ENCODE measurements around the gene SMIM1. TPM values are rescaled to one million over a fixed set of nuclear protein-coding genes. Genes with fewer than 3 reads are reported as not detected.

The SMIM1 gene
- total RNA-seq, 1 experiment from 2014 or later: 5.5 TPM

DNA sequence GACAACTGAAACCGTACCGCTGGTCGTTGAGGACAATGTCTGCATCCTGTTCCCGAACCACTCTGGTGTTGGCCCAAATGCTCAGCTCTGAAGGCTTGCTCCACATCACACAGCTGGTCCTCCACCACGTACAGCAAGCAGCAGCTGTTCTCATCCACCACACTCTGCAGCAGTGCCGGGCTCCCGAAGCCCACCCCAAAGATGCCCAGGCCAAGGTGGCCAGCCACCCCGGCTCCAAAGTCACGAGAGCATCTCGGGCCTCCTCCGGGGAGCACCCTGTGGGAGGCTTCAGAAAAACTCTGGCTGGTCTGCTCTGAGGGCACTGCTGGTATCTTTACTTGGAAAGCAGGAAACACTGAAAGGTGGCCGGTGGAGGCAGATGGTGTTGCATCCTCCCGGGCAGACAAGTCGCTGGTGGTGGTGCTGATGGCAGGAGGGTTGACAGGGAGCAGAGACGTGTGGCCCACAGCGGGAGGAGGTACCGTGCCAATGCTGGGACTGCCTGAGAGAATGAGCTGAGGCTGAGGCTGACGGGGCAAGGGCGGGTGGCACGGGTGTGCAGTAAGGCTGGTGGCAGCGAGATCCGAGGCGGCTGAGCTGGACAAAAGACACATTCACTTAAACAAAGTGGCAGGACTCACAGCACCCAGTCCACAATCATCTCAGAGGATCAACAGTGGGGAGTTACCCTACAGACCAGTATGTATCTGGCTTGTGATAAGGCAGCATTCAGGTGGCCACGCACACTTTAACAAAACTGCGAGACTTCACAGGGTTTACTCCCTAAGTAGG is 26.8 kb upstream of the SMIM1 start:
- RAD21 ChIA-PET (ENCODE audit: low non-redundant PET in 1 of 2, low total read pairs in 2 of 2, uncharacterized antibody in 2 of 2, unreplicated experiment in 2 of 2): no interaction called here
- TF ChIP-seq, protein P1, sequence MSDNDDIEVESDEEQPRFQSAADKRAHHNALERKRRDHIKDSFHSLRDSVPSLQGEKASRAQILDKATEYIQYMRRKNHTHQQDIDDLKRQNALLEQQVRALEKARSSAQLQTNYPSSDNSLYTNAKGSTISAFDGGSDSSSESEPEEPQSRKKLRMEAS (IDR thresholded peaks at IDR 0.05): no peak
- no peak for TF ChIP-seq ELF1 (IDR thresholded peaks at IDR 0.05; ENCODE audit: borderline replicate concordance, low read depth)
- no peak for TF ChIP-seq POLR2AphosphoS5 (IDR thresholded peaks at IDR 0.05; ENCODE audit: low read depth, low read length)
- TF ChIP-seq REST (IDR thresholded peaks at IDR 0.05; ENCODE audit: low read depth): no peak
- no peak for TF ChIP-seq EZH2 (IDR thresholded peaks at IDR 0.05)
- TF ChIP-seq, protein P2, sequence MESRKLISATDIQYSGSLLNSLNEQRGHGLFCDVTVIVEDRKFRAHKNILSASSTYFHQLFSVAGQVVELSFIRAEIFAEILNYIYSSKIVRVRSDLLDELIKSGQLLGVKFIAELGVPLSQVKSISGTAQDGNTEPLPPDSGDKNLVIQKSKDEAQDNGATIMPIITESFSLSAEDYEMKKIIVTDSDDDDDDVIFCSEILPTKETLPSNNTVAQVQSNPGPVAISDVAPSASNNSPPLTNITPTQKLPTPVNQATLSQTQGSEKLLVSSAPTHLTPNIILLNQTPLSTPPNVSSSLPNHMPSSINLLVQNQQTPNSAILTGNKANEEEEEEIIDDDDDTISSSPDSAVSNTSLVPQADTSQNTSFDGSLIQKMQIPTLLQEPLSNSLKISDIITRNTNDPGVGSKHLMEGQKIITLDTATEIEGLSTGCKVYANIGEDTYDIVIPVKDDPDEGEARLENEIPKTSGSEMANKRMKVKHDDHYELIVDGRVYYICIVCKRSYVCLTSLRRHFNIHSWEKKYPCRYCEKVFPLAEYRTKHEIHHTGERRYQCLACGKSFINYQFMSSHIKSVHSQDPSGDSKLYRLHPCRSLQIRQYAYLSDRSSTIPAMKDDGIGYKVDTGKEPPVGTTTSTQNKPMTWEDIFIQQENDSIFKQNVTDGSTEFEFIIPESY (IDR thresholded peaks at IDR 0.05; ENCODE audit: extremely low read depth, insufficient replicate concordance, low read length): no peak
- no peak for TF ChIP-seq YY1 (IDR thresholded peaks at IDR 0.05; ENCODE audit: extremely low read depth, insufficient replicate concordance, low read depth, low read length)
- TF ChIP-seq JUND (IDR thresholded peaks at IDR 0.05): no peak
- no peak for TF ChIP-seq RAD21 (IDR thresholded peaks at IDR 0.05; ENCODE audit: low read depth)
- TF ChIP-seq CEBPB (IDR thresholded peaks at IDR 0.05; ENCODE audit: low read depth): no peak
- TF ChIP-seq ZFX (IDR thresholded peaks at IDR 0.05): no peak
- TF ChIP-seq SIN3A (IDR thresholded peaks at IDR 0.05; ENCODE audit: low read depth): no peak
- no peak for TF ChIP-seq EZH2phosphoT487 (IDR thresholded peaks at IDR 0.05; ENCODE audit: borderline replicate concordance)
- H3K27me3 ChIP-seq (ENCODE audit: insufficient read depth, low read length): peaks cover 5% of the 10 kb centered on the region
- H3K4me3 ChIP-seq (replicated peaks in 1 of 2; ENCODE audit: low read depth in 1 of 2, low read length in 2 of 2): no peak overlapping the region
- no peak for DNase-seq (ENCODE audit: low read depth, low spot score)
- H3K4me1 ChIP-seq (ENCODE audit: control insufficient read depth in 1 of 2, insufficient read depth in 2 of 2, low read length in 2 of 2): no peaks in the 10 kb centered on the region
- H3K79me2 ChIP-seq (ENCODE audit: insufficient read depth, low read length): no peaks in the 10 kb centered on the region
- H2AFZ ChIP-seq (ENCODE audit: low read depth, low read length, poor library complexity, severe bottlenecking): no peak overlapping the region
- intact Hi-C loops (cut with micrococcal nuclease): no loop called here
- no peak overlapping the region for H3K9ac ChIP-seq (ENCODE audit: low read length)
- no peaks in the 10 kb centered on the region for H3K9me2 ChIP-seq (ENCODE audit: insufficient read depth)
- BruUV-seq (replicated peaks): no TSS peak
- CTCF ChIA-PET: no interaction called here
- no peaks in the 10 kb centered on the region for H3K9me3 ChIP-seq (ENCODE audit: control insufficient read depth in 1 of 2, insufficient read depth in 1 of 2, low read depth in 1 of 2, low read length in 2 of 2)
- ATAC-seq: no peak
- POLR2A ChIA-PET: interaction anchor here (0.5 kb wide), 1 partner anchor 19 kb away, joined by 3 read pairs; no protein-coding TSS in a partner anchor
- no peaks in the 10 kb centered on the region for H3K36me3 ChIP-seq (ENCODE audit: control insufficient read depth in 1 of 2, insufficient read depth in 2 of 2, low read length in 2 of 2)
- no peaks in the 10 kb centered on the region for H4K20me1 ChIP-seq (ENCODE audit: insufficient read depth)
- H3K4me2 ChIP-seq (ENCODE audit: low read length): no peak overlapping the region
- H3K27ac ChIP-seq (ENCODE audit: low read depth, low read length): no peak overlapping the region
